GM18520 (cell line): ENCODE data around the gene CYP2A7.
"Not testable (repeated sequence)": the region's sequence is repeated elsewhere in the genome, so short reads cannot be mapped to it uniquely, and the experiment has no call there.

Experiments used
- ATAC-seq: cut with Tn5 transposase; IDR thresholded peaks from one replicate; pipeline ENCODE4 v1.9.1; 2021; ENCODE audit not compliant: unreplicated experiment

Gene CYP2A7

DNA sequence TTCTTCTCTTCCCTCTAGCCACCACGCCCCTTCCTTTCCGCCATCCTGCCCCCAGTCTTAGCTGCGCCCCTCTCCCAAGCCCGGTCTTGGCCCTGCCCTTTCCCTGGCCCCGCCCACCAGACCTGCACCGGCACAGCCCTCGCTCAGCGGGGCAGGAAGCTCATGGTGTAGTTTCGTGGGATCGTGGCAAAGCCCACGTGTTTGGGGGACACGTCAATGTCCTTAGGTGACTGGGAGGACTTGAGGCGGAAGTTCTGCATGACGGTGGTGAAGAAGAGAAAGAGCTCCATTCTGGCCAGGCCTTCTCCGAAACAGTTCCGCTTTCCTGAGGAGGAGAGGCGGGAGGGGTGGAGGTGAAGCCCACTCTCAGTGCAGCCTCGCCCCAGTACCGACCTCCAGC is 38.4 kb downstream of the CYP2A7 start:
- ATAC-seq = not testable (repeated sequence)

DNA sequence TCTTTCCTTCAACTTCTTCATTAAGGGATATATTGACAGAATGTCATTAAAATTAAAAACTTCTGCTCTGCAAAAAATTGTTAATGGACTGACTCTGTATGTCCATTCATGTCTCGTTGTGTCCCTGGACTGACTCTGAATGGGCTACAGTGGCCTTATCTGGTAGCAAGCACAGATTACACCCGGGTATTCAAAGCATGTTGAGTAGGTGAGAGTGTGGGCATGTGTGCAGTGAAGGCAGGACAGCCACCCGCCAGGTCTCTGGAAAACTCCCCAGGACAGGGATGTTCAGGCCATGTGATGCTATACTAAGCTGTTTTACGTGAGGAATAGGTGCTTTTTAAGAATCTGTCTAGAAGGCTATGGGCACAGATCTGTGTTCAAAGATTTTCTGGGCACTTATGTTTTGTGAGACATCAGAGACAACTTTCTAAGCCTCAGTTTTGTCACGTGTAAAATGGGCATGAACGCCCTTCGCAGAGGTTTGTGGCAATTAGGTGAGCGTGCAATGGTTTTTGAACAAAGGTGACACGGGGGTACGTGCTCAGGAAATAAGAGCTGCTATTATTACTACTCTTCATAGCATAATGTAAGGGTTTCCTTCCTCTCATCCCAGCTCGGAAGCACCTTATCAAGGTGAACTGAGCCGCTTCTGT is 38.9 kb downstream of the CYP2A7 start:
- ATAC-seq = not testable (repeated sequence)

DNA sequence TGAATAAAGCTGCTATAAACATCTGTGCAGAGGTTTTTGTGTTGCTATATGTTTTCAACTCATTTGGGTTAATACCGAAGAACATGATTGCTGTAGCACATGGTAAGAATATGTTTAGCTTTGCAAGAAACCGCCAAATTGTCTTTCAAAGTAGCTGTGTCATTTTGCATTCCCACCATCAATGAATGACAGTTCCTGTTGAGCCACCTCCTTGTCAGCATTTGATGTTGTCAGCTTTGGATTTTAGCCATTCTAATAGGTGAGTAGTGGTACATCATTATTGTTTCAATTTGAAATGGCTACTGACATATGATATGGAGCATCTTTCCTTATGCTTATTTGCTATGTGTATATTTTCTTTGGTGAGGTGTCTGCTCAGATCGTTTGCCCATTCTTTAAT is 40.0 kb downstream of the CYP2A7 start:
- not testable (repeated sequence) for ATAC-seq

DNA sequence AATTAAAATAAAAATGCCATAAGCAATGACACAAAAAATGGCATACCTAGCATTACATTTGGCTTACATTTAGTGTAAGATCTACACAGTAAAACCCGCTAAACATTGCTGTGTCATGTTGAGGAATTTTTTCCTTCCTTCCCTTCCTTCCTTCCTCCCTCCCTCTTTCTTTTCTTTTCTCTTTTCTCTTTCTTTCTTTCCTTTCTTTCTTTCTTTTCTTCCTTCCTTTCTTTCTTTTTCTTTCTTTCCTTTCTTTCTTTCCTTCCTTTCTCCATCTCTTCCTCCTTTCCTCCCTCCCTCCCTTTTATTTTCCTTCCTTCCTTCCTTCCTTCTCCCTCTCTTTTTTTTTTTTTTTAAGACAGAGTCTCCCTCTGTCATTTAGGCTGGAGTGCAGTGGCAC is 43.6 kb downstream of the CYP2A7 start:
- ATAC-seq = not testable (repeated sequence)

DNA sequence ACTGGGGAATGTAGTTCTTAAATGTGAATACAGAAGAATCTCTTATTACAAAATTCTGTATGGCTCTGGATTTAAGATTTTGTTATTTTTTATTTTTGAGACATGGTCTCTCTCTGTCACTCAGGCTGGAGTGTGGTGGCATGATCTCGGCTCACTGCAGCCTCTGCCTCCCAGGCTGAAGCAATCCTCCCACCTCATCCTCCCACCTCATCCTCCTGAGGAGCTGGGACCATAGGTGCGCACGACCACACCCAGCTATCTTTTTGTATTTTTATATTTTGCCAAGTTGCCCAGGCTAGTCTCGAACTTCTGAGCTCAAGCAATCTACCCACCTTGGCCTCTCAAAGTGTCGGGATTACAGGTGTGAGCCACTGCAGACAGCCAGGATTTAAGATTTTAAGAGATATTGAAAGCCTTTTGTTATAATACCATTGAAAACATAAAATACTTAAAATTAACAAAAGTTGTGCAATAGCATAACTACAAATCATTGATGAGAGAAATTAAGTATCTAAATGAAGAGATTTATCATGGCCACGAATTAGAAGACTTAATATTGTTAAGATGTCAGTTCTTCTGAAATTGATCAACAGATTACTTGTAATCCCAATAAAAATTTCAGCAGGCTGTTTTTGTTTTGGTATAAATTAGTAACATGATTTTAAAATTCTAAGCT is 45.1 kb downstream of the CYP2A7 start:
- no peak for ATAC-seq

GRCh38 chr19:40833728-40834533 is 48.1 kb downstream of the CYP2A7 start:
- ATAC-seq = not testable (repeated sequence)

- not testable (repeated sequence) for ATAC-seq
These were observed 49.6 kb downstream of the CYP2A7 start for GRCh38 chr19:40832431-40832790.

DNA sequence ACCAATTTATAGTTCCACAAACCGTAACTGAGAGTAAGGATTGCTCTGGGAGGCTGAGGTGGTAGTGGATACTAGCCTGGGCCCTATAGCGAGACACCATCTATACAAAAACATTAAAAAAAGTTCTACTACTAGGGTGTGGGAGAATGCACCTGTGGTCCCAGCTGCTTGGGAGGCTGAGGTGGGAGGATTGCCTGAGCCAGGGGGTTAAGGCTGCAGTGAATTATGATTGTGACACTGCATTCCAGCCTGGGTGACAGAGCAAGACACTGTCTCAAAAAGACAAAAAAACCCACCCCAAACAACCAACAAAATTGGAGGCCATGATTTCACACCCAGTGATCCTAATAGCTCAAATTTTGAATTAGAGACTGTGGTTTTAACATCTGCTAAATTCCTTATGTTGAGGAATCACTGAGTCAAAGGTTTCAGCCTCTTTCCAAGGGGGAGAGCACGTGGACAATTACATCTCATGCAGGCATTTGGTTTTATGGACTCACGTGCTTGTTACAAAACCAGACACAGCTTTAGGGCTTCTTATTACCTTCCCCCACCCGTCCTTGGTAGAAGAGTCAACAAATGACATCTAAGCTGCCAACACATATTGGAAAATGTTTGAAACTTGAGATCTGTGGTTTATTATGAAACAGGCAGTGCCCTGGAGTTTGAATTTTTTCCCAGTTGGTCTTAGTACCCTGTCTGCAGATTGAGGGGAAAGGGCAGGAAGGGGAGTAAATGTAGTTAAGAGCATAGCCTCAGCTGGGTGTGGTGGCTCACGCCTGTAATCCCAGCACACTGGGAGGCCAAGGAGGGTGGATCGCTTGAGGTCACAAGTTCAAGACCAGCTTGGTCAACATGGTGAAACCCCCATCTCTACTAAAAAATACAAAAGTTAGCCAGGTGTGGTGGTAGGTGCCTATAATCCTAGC is 50.3 kb downstream of the CYP2A7 start:
- ATAC-seq = no peak

DNA sequence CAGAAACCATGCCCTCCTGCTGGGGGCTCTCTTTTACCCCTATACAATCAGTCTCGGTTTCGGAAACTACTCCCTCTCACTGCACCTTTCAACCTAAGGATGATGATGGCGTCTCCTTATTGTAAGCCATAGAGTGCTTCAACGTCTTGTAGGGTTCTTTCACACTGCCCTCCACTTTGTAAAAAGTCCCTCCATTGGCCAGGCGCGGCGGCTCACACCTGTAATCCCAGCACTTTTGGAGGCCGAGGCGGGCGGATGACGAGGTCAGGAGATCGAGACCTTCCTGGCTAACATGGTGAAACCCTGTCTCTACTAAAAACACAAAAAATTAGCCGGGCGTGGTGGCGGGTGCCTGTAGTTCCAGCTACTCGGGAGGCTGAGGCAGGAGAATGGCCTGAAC is 51.3 kb downstream of the CYP2A7 start:
- ATAC-seq = not testable (repeated sequence)

GRCh38 chr19:40829205-40829604 is 52.8 kb downstream of the CYP2A7 start:
- ATAC-seq = no peak

GRCh38 chr19:40827386-40828247 is 54.4 kb downstream of the CYP2A7 start:
- no peak for ATAC-seq

DNA sequence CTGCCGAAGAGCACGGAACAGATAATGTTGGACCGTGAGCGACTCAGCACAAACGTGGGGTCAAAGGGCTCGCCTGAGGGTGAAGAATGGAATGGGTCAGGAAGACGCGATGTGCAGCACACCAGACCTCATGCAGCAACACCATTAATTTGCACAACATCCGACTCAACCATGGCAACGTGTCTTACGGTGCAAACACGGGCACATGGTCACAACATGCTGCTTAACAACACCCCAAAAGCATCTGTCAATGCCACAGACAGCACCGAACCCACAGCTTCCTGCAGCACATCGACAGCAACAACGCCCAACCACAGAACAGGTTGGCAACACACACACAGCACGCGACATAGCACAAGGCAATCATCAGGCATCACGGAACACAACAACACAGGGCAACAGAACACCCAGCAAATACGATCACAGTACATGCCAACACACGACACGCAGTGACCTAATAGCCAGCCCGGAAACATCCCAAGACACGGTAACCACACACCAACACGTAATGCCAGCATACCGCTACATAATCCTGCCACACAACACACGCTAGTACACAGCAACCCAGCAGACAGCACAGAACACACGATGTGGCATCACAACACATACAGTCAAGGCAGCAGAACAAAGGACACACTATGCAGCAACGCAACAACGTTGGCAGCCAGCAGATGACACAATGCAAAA is 55.2 kb downstream of the CYP2A7 start:
- not testable (repeated sequence) for ATAC-seq

DNA sequence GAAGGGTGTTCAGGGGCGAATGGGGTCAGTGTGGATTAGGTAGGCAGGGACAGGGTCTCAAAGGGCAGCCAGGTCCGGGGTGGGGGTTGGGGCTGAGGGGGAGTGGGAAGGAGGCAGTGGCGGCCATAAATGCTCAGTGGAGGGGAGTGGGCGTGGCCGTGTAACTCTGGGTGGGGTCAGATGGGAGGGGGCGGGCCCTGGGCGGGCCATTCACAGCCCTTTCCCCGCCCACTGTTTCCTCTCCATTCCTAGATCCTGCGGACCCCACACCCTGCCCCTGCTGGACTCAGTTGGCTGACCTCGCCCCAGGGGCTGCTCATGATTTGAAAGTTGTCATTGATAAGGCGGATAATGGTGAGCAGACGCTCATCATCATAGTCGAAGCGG is 55.7 kb downstream of the CYP2A7 start:
- ATAC-seq = not testable (repeated sequence)

DNA sequence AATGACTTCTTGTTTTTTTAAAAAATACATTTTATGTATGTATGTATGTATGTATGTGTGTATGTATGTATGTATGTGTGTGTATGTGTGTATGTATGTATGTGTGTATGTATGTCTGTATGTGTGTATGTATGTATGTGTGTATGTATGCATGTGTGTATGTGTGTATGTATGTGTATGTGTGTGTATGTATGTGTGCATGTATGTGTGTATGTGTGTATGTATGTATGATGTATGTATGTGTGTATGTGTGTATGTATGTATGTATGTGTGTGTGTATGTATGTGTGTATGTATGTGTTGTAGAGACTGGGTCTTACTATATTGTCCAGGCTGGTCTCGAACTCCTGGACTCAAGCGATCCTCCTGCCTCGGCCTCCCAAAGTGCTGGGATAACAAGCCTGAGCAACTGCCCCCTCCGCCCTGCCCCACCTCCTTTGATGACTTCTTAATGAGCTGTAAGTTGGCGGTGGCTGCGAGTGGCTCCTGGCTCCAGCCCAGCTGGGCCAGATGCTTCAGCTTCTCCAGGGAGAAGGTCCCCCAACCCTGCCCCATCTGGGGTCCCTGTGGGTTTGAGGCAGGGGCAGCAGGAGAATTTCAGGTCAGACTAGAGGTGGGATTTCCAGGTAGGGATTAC is 56.5 kb downstream of the CYP2A7 start:
- ATAC-seq = not testable (repeated sequence)
